H54 (cell line): ENCODE results near the gene IRF2.

ENCODE experiments used
- DNase-seq: peaks from one replicate; pipeline ENCODE4 v3.0.0; 2011; ENCODE audit warnings: low spot score, mixed read lengths; ENCODE audit not compliant: insufficient read length
- FAIRE-seq: peaks from 3 replicates; lab custom pipeline; 2011; peaks lifted over from hg19 to GRCh38; lab: Jason Lieb, UNC
- POLR2A ChIP-seq: IDR thresholded peaks from 2 replicates; pipeline ENCODE4 v1.6.1; 2011; ENCODE audit warnings: low read depth, mild to moderate bottlenecking, low read length

IRF2 gene

DNA sequence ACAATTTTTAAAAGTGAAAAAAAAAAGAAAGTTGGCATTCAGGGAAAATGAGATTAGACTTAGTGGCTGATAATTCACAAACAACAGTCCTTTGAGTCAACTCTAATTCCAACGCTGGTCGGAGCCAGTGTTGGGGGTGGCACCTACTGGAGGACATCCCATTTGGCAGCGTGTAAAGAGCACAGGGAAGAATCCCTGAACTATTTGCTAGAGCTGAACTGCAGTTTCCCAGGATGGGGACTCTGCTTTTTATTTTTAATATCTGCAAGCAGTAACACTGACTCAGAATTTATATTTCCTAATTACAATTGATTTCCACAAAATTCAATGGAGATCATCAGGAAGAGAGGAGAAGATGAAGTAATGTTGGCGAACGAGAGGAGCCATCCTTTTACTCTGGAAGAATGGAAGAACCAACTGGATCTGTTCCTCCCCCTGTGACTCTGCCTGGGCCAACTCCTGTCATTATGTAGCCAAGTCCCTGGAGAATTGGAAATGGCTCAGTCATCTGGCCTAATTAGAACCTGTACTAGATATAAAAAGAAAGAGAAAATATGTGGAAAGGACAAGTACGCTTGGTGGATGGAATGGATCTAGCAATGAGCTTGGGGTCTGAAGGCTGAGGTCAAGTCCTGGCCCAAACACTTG is 76.7 kb downstream of the IRF2 start:
- no peak for FAIRE-seq
- TF ChIP-seq POLR2A: no peak
- DNase-seq: no peak

DNA sequence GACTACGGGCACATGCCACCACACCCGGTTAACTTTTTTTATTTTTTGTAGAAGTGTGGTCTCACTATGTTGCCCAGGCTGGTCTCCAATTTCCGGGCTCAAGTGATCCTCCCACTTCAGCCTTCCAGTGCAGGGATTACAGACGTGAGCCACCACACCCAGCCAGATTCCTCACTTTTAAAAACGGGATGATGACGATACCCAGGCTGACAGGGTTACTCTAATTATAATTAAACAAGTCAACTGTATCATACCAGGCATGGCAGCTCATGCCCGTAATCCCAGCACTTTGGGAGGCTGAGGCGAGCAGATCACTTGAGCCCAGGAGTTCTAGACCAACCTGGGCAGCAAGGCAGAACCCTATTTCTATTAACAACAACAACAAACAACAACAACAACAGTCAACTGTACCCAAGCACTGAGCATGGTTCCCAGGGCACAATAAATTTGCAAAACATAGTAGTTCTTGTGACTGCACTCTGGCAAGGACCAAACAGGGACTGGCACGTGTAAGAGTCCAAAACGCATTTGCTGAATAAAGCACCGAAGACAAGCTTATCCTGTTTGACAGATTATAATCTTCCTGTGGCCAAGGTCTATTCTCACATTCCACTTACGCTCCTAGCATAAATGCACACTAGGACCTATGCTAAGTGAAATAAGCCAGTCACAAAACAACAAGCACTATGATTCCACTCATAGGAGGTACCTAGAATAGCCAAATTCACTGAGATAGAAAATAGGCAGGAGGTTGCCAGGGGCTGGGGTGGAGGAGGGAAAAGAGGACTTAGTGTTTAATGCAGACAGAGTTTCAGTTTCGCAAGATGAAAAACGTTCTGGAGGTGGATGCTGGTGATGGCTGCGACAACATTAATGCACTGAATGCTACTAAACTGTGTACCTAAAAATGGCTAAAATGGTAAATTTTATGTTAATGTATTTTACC is 77.5 kb downstream of the IRF2 start:
- no peak for TF ChIP-seq POLR2A
- FAIRE-seq (no peak), DNase-seq (no peak)

DNA sequence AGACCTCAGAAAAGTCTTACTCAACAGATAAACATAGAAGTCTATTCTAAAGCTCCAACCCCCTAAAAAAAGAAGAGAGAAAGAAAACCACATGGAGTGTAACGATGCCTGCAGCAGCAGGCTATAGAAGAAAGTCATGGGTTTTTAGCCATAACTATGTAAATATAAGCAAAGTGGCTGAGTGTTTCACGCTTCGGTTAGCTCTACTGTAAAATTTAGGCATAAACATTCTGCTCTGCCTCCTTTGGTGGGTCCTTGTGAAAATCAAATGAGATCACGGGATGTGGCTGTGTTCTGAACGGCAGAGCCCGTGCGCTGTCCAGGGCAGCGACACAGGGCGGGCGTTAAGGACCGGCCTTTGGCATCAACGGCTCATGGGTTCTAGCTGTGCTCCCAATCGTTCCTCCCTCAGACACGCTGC is 78.4 kb downstream of the IRF2 start:
- FAIRE-seq: no peak
- no peak for TF ChIP-seq POLR2A
- DNase-seq: no peak

DNA sequence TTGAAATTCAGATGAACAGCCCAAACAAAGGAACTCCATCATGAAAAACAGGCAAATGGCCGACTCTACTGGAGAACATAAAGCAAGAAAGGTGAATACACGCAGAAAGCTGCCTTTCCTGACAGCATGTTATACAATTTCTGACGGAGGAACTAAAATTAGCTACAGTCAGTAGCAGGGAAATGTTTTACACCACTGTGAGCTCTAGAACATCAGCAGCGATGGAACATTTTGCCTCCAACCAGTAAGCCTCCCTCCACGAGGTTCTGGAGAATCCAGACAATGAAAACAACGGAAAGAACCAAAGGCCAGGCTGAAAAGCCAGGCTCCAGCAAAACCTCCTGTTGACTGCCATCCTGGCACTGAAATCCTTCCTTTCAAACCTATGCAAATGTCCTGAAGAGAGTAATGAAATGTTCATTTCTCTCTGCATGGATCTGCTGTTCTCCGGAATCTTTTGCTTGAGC is 78.9 kb downstream of the IRF2 start:
- no peak for FAIRE-seq
- no peak for TF ChIP-seq POLR2A
- no peak for DNase-seq

DNA sequence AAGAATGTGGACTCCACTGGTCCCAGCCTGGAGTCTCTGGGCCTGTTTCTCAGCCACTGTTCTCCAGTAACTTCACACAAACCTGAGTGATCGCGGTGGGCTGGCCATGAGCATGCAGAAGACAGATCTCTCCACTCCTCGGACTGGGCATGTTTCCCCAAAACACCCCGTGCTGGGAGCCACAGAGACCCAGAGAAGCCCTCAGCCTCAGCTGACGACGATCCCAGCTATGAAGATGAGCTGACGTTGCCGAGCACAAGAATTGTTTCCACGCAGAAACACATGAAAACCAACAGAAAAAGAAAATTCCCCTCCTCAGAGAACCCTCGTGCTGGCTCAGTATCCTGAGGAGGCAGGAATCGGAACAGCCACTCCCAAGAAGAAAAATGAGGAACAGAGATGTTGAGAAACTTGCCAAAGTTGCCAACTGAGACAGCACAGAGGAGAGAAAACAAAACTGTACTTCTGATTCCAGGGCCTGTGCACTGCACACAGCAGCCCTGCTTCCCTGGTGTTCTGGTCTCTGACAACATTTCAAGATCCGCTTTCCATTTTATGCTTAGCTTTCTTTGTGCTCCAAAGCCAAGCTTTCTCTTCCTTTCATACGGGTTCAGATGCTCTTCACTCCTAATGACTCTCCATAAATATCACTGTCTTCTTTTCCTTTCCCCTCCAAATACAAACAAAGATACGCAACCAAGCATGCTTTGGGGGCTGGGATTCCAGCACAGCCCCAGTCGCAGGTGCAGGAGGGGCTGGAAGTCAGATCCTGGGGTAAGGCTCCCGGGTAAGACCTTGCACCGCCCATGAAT is 81.4 kb downstream of the IRF2 start:
- TF ChIP-seq POLR2A: no peak
- DNase-seq: no peak
- no peak for FAIRE-seq

DNA sequence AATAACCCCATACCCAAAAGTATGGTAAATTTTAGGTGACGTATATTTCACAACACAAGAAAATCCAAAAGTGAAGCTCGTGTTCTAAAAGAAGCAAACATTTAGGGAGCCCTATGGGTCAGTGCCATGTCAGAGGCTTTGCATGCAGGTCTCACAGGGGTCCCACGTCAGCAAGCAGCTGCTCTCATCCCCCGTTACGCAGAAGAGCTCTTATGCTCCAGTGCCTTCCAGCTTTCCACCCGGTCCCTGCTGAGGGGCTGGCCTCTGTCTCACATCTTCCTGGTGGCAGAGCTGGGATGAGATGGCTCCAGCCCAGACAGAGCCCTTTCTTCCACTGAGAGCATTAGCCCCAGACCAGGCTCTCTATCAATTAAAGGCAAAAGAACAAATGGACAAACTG is 82.0 kb downstream of the IRF2 start:
- no peak for FAIRE-seq
- no peak for DNase-seq
- no peak for TF ChIP-seq POLR2A

DNA sequence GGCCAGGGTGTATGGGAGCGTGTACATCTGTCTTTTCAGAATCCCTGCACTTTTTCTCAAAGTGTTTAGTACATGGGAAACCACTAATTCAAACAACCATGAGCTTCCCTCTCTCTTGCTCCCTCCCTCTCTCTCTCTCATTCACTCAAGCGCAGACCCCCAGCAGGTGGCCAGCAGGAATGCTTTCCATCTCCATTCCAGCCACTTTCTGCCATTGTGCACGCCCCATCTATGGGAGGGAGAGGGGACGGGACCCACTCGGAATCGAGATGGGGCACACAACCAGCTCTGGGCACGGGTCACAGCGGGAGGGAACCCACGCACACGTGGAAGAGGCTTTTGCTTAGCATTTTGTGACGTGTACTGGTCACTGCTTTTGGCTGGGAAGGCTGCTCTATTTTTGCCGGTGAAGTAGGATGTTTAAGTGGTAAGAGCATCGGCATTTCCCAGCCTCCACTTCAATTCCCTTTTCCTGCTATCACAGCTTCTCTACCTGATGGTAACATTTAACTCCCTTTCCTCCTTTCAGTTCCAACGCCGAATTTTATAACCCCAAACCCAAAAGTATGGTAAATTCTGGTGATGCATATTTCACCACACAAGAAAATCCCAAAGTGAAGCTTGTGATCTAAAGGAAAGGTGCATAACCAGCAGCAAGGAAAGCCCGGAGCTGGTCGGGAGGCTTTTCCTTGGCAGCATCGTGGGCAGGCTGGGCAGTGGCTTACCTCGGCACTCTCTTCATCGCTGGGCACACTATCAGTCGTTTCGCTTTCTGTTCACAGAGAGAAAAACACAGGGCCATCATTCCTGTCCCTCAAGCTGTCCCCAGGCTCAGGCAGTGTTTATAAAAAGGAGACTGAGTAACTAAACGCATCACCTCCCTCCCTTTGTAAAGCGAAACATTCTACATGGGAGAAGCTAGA is 84.1 kb downstream of the IRF2 start:
- DNase-seq: no peak
- no peak for TF ChIP-seq POLR2A
- no peak for FAIRE-seq

DNA sequence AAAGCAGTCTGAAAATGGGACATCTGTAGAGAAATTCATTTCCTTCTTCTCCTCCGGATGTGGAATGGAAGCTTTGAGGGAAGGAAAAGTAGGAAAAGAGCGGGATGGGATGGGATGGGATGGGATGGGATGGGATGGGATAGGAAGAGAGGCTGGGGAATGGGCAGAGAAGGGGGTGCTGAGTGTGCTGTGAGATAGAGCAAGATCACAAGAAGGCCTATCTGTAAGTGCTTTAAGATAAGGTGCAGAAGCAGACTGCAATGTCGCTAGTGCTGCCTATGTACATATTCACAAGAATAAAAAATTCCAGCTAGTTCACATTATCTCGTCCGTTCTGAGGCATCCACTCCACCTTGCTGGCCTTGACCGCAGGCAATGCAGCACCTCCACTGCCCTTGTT is 86.2 kb downstream of the IRF2 start:
- DNase-seq (no peak), FAIRE-seq (no peak)

DNA sequence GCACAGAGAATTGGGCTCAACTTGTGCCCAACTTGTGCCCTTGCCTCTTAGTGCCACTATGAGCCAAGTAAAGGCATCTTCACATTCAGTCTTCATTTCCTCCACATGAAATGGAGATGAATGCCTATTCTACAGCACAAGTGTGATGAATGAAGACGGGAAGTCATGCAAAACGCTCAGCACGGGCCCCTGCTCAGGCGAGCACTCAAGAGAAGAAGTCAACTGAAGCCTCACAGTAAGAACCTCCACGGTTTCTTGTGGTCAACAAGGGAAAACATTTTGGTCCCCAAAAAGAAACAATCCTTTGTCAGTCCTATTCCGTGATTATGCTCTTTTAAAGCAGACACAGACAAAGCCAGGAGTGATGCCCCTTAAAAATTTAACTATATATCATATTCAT is 87.0 kb downstream of the IRF2 start:
- DNase-seq (no peak), FAIRE-seq (no peak)
- no peak for TF ChIP-seq POLR2A

More for the DNA sequence above, 86.2 kb downstream of the IRF2 start:
- no peak for TF ChIP-seq POLR2A

DNA sequence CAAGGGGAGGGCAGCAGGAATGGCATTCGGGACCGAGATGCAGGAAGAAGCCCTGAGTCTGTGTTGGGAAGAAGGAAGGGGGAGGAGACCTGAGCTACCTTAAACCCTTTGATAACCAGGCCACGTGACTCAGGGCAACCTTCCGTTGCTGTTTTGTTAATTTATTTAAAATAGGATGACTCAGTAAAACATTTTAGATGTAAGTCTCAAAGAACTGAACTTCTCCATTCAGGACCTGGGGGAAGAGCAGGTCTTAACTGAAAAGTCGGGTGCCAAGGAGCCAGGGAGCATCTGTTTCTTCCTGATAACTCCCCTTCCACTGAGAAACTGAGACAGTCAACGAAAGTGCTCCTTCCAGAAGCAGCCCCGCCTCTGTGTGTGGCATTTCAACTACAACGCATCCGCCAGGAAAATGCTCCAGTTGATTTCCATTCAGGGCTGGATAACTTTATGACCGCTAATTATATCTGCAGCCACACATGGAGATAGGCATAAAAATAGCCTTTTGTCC is 88.0 kb downstream of the IRF2 start:
- DNase-seq (no peak), FAIRE-seq (no peak)
- no peak for TF ChIP-seq POLR2A

DNA sequence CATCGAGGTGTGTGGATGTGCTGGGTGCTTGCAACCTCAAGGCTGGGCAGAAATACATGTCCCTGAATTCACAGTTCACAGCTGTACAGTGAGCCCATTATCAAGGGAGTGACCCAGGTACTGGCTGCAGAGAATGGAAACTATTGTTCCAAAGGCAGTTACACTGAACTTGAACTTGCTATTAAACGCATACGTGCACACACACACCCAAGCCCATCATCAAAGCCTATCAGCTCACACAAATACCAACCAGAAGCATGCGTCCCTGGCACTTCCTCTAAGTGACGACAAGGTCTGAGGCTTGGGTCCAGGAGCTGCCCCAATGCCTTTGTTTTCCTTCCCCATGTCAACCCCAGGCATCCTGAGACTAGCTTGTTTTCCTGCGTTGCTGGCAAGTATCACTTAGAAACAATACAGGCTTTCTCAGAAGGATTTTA is 88.6 kb downstream of the IRF2 start:
- no peak for DNase-seq
- no peak for TF ChIP-seq POLR2A
- FAIRE-seq: no peak

DNA sequence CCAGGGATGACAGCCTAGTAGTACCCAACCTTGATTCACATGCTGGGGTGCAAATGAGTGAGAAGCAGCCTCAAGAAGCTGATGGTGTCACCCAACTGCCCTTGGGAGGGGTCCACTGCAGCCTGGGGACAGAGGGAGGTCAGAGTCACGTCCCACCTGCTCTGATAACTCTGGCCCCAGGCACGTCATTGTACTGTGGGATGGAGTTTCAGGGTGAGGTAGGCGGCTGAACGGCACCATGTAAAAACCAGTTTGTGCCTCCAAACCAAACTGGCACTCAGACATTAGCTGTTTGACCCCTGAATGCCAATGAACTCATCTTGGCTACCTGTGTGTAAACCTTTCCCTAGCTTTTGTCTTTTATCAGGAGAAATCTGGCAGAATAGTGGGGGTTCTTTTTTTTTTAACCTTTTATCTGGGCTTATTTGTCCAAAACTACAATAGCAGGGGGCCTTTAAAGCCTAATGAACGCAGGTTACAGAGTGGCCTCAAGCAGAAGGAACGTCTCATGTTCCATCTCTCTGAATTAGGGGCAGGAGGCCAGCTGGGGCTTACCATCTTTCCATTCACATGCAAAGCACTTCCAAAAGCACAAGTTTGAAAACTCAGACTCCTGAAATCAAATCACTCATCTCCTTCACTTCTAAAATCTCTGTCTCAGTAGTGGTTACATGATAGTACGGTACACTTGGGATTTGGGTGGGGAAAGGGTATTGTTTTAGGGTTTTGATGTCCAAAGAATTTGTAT is 89.4 kb downstream of the IRF2 start:
- FAIRE-seq: no peak
- no peak for DNase-seq
- TF ChIP-seq POLR2A: no peak; the same call in 1 of the 2 replicates
